Suprapubic skin (tissue), 4 donors: ENCODE data around the gene MAP2K5. TPM values are rescaled to one million over a fixed set of nuclear protein-coding genes. Genes with fewer than 3 reads are reported as not detected.

Experiments used
- DNase-seq, 2 donors: peaks; one replicate each; pipeline ENCODE4 v3.0.0-alpha.2; 2019; ENCODE audit warnings: low spot score in 2 of 2
- H3K27ac ChIP-seq: fragments of 200-600 bp; sonication (generic); one replicate; pipeline ENCODE4 v1.5.1; 2019
- H3K27me3 ChIP-seq: fragments of 200-600 bp; sonication (generic); one replicate; pipeline ENCODE4 v1.5.1; 2019
- H3K36me3 ChIP-seq: fragments of 200-600 bp; sonication (generic); one replicate; pipeline ENCODE4 v1.5.1; 2019
- H3K4me1 ChIP-seq: fragments of 200-600 bp; sonication (generic); one replicate; pipeline ENCODE4 v1.5.1; 2019
- H3K4me3 ChIP-seq: fragments of 200-600 bp; sonication (generic); one replicate; pipeline ENCODE4 v1.5.1; 2019; ENCODE audit warnings: mild to moderate bottlenecking
- H3K9me3 ChIP-seq: fragments of 200-600 bp; sonication (generic); one replicate; pipeline ENCODE4 v1.5.1; 2019
- CTCF ChIP-seq, 2 donors: fragments of 200-600 bp in 1 of 2; fragments of 450-650 bp in 1 of 2; sonication (generic) in 1 of 2; IDR thresholded peaks; one replicate each; pipeline ENCODE4 v1.5.1; 2016 to 2019; ENCODE audit warnings: antibody characterized with exemption in 2 of 2, mild to moderate bottlenecking in 1 of 2, moderate library complexity in 1 of 2
- EP300 ChIP-seq: sonication (generic); formaldehyde crosslinking; IDR thresholded peaks from one replicate; pipeline ENCODE4 v1.6.1; 2017; ENCODE audit warnings: antibody characterized with exemption
- POLR2A ChIP-seq, 2 donors: fragments of 450-650 bp; IDR thresholded peaks; one replicate each; pipeline ENCODE4 v1.6.1; 2017; ENCODE audit warnings: antibody characterized with exemption in 2 of 2, mild to moderate bottlenecking in 2 of 2, moderate library complexity in 2 of 2
- POLR2AphosphoS5 ChIP-seq, 3 donors: sonication (generic); formaldehyde crosslinking; IDR thresholded peaks; one replicate each; pipeline ENCODE4 v1.6.1; 2017; ENCODE audit warnings: antibody characterized with exemption in 3 of 3
- WGBS: methylation state at CpG from one replicate; pipeline ENCODE4 v1.1.5; 2018; 5-methylcytosine and 5-hydroxymethylcytosine counted together
- total RNA-seq, 4 donors: library from RNA; depleted of rRNA; stranded (reverse); fragments of >200 nt; gene quantifications; one replicate each; pipeline ENCODE4 v1.1.0, GENCODE V29; 2016

MAP2K5 gene
- total RNA-seq, 4 donors from 2014 or later = 9.5 to 18.5 (median 10.2) TPM

- whole genome bisulfite sequencing = 96% methylated on average over 2 of the region's 2 CpGs
- Histone ChIP-seq H3K4me3 (no peak overlapping the region), H3K9me3 (no peaks in the 10 kb centered on the region)
Measured at GRCh38 chr15:67515557-67515956, 26.9 kb upstream of the MAP2K5 start.

GRCh38 chr15:67520321-67521028 lies 22.0 kb upstream of the MAP2K5 start:
- peak in 1 of 2 donors; percentile 79 for DNase-seq
- 18% methylated on average over 19 of the region's 24 CpGs for WGBS
- Histone ChIP-seq H3K36me3 (peaks cover 2% of the 10 kb centered on the region), H3K4me1 (peaks cover 38% of the 10 kb centered on the region), H3K9me3 (no peaks in the 10 kb centered on the region), H3K4me3 (peak overlapping the region; percentile 70), H3K27ac (peak overlapping the region; percentile 98), H3K27me3 (no peaks in the 10 kb centered on the region)
- TF ChIP-seq POLR2A (IDR thresholded peaks at IDR 0.05) (no peak), CTCF (IDR thresholded peaks at IDR 0.05) (no peak), EP300 (no peak), POLR2AphosphoS5 (IDR thresholded peaks at IDR 0.05) (no peak)

More at GRCh38 chr15:67515557-67515956, 26.9 kb upstream of the MAP2K5 start:
- Histone ChIP-seq H3K4me1 (peaks cover 7% of the 10 kb centered on the region), H3K27ac (no peak overlapping the region), H3K27me3 (no peaks in the 10 kb centered on the region), H3K36me3 (peaks cover 25% of the 10 kb centered on the region)
- TF ChIP-seq CTCF (IDR thresholded peaks at IDR 0.05) = no peak
- TF ChIP-seq EP300 = no peak
- no peak for DNase-seq

- H3K9me3 ChIP-seq = no peaks in the 10 kb centered on the region
- WGBS = 0% methylated on average over 20 of the region's 94 CpGs
- no peaks in the 10 kb centered on the region for H3K27me3 ChIP-seq
Measured at GRCh38 chr15:67521029-67521782, 21.3 kb upstream of the MAP2K5 start, which contains the start of gene C15orf61. Gene C15orf61, plus strand, starts transcription at chr15:67521131. Its CDS starts 118 bp downstream, at chr15:67521249.

GRCh38 chr15:67521783-67522568 lies 20.5 kb upstream of the MAP2K5 start:
- peak overlapping the region; percentile 70 for H3K4me3 ChIP-seq
- H3K4me1 ChIP-seq = peaks cover 38% of the 10 kb centered on the region
- H3K36me3 ChIP-seq = peaks cover 13% of the 10 kb centered on the region
- DNase-seq = no peak
- H3K27me3 ChIP-seq = no peaks in the 10 kb centered on the region
- 1% methylated on average over 22 of the region's 23 CpGs for WGBS
- H3K27ac ChIP-seq = peak overlapping the region; percentile 98
- H3K9me3 ChIP-seq = no peaks in the 10 kb centered on the region
- TF ChIP-seq EP300 = no peak
- TF ChIP-seq POLR2A (IDR thresholded peaks at IDR 0.05) = no peak
- TF ChIP-seq POLR2AphosphoS5 (IDR thresholded peaks at IDR 0.05) = no peak
- no peak for TF ChIP-seq CTCF (IDR thresholded peaks at IDR 0.05)

More at GRCh38 chr15:67521029-67521782, 21.3 kb upstream of the MAP2K5 start, which contains the start of gene C15orf61:
- Histone ChIP-seq H3K36me3 (peaks cover 7% of the 10 kb centered on the region), H3K4me3 (peak within 1 kb of the TSS; percentile 70), H3K27ac (peak within 1 kb of the TSS; percentile 98), H3K4me1 (peaks cover 38% of the 10 kb centered on the region)
- DNase-seq = peak; percentile 86 to 91
- TF ChIP-seq POLR2AphosphoS5 (IDR thresholded peaks at IDR 0.05) (peak in 2 of 3 donors; percentile 63 to 74), POLR2A (IDR thresholded peaks at IDR 0.05) (peak in 1 of 2 donors; percentile 76), CTCF (IDR thresholded peaks at IDR 0.05) (no peak)
